ENCODE measurements around the gene LAMTOR2. TPM values are rescaled to one million over a fixed set of nuclear protein-coding genes. Genes with fewer than 3 reads are reported as not detected.
A peak's percentile ranks its signal among the peaks of the same experiment; 100 is the strongest.

LAMTOR2 gene
- total RNA-seq, 4 donors from 2014 or later: 17.3 to 97.6 (median 38.1) TPM

DNA sequence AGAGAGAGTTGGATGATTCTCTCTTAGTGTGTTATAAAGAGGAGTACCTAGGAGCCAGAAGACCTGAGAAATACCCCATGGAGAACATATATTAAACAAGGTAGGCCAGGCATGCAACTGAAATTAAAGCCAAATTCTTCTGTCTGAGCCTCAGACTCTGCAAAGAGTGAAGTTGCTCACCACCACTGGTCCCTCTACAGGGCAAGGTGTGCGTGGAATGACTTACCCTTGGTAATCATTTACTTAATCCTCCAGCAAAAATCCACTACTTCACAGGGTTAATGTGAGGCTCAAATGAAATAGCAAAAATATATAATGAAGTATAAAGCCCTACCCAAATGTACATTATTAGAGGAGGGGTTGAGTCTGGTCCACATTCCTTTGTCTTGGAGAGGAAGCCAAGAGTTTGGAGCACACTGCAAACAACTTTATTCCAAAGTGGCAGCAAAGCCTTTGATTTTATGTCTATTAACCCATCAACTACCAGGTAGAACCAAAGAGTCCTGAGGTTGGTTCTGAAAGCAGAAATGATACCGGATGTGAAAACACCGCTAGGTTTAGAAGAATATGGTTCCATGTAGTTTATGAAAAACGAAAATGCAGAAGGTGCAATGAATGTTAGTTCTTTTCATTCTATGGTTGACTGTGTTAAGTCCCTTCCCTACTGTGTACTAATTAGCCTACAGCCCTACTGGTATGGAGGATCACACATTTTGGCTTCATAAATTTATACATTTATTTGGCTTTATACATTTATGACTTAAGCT lies 42.3 kb upstream of the LAMTOR2 start:
- H3K27ac ChIP-seq: no peak overlapping the region

DNA sequence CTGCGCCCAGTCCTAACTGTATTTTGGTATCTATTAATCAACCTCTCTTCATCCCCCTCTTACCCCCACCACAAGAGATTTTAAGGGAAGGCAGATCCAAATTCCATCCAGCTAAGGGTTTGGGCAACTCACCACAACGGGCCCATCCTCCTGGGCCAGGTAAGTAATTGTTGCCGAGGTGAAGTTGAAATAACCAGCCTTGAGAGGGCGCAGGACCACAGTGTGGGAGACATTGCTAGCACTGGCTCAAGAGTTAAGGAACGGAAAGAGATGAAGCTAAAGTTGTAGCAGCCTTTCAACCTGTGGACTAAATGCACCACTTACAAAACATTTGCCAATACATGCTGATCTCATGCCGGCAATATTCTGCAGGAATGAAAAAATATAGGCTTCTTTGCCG lies 39.8 kb upstream of the LAMTOR2 start:
- H3K9me3 ChIP-seq: no peaks in the 10 kb centered on the region
- TF ChIP-seq, protein P1, sequence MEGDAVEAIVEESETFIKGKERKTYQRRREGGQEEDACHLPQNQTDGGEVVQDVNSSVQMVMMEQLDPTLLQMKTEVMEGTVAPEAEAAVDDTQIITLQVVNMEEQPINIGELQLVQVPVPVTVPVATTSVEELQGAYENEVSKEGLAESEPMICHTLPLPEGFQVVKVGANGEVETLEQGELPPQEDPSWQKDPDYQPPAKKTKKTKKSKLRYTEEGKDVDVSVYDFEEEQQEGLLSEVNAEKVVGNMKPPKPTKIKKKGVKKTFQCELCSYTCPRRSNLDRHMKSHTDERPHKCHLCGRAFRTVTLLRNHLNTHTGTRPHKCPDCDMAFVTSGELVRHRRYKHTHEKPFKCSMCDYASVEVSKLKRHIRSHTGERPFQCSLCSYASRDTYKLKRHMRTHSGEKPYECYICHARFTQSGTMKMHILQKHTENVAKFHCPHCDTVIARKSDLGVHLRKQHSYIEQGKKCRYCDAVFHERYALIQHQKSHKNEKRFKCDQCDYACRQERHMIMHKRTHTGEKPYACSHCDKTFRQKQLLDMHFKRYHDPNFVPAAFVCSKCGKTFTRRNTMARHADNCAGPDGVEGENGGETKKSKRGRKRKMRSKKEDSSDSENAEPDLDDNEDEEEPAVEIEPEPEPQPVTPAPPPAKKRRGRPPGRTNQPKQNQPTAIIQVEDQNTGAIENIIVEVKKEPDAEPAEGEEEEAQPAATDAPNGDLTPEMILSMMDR (IDR thresholded peaks at IDR 0.05): no peak
- no peak for TF ChIP-seq POLR2A (IDR thresholded peaks at IDR 0.05)
- H3K27ac ChIP-seq: no peak overlapping the region
- H3K4me3 ChIP-seq: no peak overlapping the region
- intact Hi-C loops (cut with DNase I; ENCODE audit: low total_unique reads): no loop called here
- no peak for DNase-seq
- H3K36me3 ChIP-seq: no peaks in the 10 kb centered on the region
- no peaks in the 10 kb centered on the region for H3K27me3 ChIP-seq
- H3K4me1 ChIP-seq: no peaks in the 10 kb centered on the region

More for the DNA sequence above, 42.3 kb upstream of the LAMTOR2 start:
- Histone ChIP-seq H3K36me3 (no peaks in the 10 kb centered on the region), H3K9me3 (no peaks in the 10 kb centered on the region), H3K4me1 (no peaks in the 10 kb centered on the region), H3K27me3 (no peaks in the 10 kb centered on the region), H3K4me3 (no peak overlapping the region)
- no peak for DNase-seq
- no peak for TF ChIP-seq POLR2A (IDR thresholded peaks at IDR 0.05)
- TF ChIP-seq, protein P1 (IDR thresholded peaks at IDR 0.05): no peak
- intact Hi-C loops (cut with DNase I; ENCODE audit: low total_unique reads): no loop called here

DNA sequence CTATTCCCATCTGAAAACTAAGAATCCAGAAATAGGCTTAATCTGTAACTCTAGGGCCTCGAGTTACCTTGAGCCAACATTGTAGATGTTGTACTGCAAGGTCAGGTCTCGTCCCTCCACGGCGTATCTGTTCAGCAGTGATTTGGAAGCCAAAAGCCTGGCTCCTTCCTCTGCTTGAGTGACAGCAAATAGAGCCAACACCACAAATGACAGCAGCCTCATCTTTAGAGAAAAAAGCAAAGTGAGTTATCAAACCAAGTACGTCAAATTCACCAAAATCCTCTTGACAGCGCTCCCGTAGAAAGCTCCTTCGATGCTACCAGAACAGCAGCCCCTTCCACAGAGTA lies 34.7 kb upstream of the LAMTOR2 start:
- Histone ChIP-seq H3K36me3 (no peaks in the 10 kb centered on the region), H3K9me3 (no peaks in the 10 kb centered on the region), H3K4me1 (no peaks in the 10 kb centered on the region), H3K27me3 (no peaks in the 10 kb centered on the region), H3K4me3 (peak overlapping the region; percentile 86 to 93), H3K27ac (peak overlapping the region; percentile 85 to 94)
- TF ChIP-seq POLR2A (IDR thresholded peaks at IDR 0.05): no peak
- TF ChIP-seq, protein P1 (IDR thresholded peaks at IDR 0.05): no peak
- no peak for DNase-seq
- intact Hi-C loops (cut with DNase I; ENCODE audit: low total_unique reads): no loop called here

DNA sequence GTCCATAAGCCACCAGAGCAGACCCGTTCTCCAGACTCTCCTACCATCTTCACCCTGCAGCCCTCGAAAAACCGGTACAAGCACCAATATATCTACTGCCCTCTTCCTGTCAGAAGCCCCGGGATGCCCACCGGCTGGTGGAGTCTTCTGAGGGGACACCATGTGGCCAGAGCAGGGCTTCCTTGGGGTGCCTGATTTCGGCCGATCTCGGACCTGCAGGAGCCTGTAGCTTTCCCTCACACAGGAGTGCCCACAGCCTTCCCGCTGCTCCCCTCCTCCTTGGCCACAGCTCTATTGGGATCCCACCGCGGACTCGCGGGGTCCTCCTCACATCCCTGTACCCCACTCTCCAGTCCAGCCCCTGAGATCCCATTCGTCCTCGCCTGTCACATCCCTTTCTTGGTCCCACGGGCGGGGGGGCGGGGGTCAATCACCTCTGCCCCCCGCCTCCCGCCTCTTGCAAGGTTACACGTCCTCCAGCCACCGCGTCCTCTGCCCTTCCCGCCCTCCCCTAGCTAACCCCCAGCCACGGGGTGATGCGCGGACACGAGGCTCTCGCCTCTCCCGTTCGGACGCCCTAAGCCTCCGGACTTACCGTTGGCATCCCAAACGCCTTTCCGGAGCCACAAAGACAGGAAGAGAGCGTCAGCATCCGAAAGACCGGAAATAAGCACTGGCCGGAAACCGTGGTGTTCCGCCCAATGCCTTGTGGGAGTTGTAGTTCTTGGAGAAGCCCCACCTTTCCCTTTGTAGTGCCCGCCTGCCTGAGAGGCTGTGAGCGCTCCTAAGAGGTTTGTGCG lies 34.1 kb upstream of the LAMTOR2 start, which contains the start of gene SSR2:
Gene SSR2, minus strand, starts transcription at position 659 of the 800 bp plus-strand sequence. CDS start 784 bp downstream, outside the sequence.
- intact Hi-C loops (cut with DNase I; ENCODE audit: low total_unique reads): no loop called here
- peak; percentile 44 for TF ChIP-seq POLR2A (IDR thresholded peaks at IDR 0.05)
- TF ChIP-seq, protein P1 (IDR thresholded peaks at IDR 0.05): no peak
- DNase-seq: peak; percentile 85 to 92

DNA sequence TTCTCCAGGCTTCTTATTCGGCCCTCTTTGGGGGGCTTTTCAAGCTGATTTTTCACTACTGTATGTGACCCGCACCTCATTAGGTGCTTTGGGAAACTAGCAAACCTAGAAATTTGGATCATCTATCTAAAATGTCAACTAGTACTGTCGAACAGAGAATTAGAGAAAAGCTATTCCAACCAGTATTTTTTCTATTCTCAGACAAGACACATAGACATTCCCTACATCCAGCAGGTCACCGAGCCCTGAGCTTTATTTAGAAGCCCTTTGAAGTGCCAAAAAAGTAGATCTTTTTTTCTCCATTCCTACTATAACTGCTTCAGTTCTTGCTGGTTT lies 33.5 kb upstream of the LAMTOR2 start:
- Histone ChIP-seq H3K4me3 (peak overlapping the region; percentile 86 to 93), H3K4me1 (no peaks in the 10 kb centered on the region), H3K27me3 (no peaks in the 10 kb centered on the region), H3K27ac (peak overlapping the region; percentile 85 to 94), H3K36me3 (no peaks in the 10 kb centered on the region), H3K9me3 (no peaks in the 10 kb centered on the region)
- TF ChIP-seq, protein P1 (IDR thresholded peaks at IDR 0.05): no peak
- TF ChIP-seq POLR2A (IDR thresholded peaks at IDR 0.05): no peak
- DNase-seq: no peak
- intact Hi-C loops (cut with DNase I; ENCODE audit: low total_unique reads): no loop called here

More for the DNA sequence above, 34.1 kb upstream of the LAMTOR2 start, which contains the start of gene SSR2:
- Histone ChIP-seq H3K4me1 (no peaks in the 10 kb centered on the region), H3K4me3 (peak within 1 kb of the TSS; percentile 86 to 93), H3K36me3 (no peaks in the 10 kb centered on the region), H3K9me3 (no peaks in the 10 kb centered on the region), H3K27me3 (no peaks in the 10 kb centered on the region), H3K27ac (peak within 1 kb of the TSS; percentile 85 to 94)

All from uterus (tissue), 4 donors.